ENCODE results near the gene C17orf58.
A peak's percentile ranks its signal among the peaks of the same experiment; 100 is the strongest.
"Not testable (repeated sequence)": the region's sequence is repeated elsewhere in the genome, so short reads cannot be mapped to it uniquely, and the experiment has no call there.

C17orf58 gene

DNA sequence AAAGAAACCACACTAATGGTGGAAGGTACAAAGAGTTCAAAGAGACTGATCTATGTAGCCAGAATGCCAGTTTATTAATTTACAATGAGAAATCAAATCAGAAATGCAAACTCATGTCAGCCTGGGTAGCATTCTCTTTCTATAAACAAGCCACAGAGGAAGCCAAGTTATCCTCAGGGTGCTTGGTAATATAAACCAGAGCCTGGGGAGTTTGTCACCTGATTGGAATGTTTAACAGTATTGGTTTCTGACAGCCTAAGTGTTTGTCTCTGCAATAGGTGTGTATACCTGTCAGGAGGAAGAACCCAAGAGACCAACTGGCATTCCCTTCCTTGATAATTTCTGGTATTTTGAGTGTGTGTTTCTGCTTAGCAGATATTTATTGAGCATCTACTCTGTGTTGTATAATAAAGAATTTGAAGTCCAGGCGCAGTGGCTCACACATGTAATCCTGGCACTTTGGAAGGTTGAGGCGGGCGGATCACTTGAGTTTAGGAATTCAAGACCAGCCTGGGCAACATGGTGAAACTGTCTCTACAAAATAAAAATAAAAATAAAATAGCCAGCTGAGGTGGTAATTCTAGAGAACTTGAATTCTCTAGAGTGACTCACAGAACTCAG, 3.1 kb upstream of the C17orf58 start:
- DNase-seq: peak; percentile 38

DNA sequence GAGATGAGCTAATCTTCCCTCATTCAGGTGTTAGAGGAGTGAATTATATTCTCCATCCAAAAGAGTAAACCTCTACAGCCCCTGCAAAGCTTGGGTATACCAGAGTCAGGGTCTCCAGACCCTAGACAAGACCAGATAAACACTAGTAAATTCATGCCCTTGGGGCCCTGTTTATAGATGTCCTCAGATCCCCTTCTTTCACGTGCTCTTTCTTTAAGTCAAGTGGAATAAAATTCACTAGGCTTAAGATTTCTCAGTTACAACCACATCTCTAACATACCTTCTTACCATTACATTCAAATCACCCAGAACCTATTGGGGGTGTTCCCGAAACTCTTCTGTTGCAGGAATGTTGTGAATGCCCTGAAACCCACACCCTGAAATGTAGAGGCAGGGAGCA, 2.2 kb upstream of the C17orf58 start:
- DNase-seq: peak; percentile 11

DNA sequence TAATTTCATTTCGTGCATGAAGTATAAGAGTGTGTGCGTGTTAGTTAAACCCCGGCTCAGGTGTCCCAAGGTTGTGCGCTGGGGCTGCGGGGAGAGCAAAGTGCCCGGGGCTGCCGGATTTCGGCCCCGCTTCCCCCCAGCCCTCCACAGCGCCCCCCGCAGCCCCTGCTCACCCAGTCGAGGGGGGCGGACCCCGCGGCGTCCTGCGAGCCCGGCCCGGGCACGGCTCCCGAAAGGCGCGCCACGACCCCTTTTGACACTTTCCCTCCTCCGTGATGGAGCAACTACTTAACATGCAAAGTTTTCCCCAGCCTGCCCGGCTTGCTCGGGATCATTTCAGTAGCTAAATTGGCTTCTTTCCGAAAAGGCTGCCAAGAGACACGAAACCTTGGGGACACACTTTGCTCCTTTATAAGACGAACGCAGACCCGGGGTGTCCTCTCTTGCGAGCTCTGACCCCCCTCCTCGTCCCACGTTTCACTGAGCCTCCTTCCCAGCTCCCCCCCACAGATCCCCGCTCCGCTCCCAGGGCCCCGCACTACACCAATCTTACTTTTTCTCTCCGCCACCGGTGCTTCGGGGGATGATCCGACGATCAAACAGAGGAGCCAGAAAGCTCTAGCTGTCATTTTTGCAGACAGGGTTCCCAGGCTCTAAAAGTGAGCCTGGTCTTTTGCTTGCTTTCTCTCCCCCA, 552 bp downstream of the C17orf58 start:
- DNase-seq: no peak

DNA sequence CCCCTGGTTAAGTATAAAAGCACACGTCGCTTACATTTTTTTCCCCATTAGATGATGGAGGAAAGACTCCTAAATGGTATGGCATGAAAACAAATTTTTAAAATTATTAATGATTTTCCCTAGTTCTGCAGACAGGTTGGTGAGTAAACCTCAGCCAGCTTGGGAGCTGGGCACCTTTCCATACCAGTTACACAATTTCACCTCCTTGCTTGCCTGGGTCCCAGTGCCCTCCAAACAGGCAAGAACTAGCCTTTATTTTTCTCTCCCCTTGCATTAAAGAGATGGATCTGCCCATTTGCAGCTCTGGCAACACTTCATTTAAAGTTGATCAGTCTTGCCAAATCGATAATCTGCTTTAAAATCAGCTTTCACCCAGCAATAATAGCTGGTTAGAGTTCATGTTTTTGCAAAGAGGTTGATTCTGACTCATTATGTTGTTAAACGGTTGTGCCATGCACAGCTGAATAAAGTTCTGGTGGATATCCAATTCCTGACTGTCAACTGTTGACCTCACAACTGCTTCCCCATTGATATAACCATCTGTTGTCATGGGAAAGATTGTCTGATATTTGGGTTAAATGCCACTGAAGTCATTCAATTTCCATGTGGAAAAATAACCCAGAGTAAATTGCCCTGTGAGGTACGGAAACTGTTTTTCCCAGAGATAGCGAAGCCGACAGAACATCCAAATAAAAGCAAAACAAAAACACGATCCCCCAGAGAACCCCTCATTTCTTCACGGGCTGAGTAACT, 1.3 kb downstream of the C17orf58 start:
- peak; percentile 68 for DNase-seq

DNA sequence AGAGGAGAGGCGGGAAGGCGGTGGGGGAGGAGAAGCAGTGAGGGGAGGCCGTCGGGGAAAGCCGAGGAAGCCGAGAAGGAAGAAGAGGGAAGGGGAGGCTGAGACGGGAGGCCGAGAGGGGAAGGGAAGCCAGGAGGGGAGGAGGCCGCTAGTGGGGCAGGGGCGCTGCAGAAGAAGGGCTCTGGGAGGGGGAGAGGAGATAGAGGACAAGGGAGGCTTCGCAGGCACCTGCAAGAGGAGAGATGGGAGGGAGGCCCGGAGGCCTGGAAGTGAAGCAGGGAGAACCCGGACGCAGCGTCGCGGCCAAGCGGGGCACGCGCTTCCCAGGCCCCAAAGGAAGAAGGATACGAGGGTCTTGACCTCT, 2.3 kb downstream of the C17orf58 start:
- no peak for DNase-seq

DNA sequence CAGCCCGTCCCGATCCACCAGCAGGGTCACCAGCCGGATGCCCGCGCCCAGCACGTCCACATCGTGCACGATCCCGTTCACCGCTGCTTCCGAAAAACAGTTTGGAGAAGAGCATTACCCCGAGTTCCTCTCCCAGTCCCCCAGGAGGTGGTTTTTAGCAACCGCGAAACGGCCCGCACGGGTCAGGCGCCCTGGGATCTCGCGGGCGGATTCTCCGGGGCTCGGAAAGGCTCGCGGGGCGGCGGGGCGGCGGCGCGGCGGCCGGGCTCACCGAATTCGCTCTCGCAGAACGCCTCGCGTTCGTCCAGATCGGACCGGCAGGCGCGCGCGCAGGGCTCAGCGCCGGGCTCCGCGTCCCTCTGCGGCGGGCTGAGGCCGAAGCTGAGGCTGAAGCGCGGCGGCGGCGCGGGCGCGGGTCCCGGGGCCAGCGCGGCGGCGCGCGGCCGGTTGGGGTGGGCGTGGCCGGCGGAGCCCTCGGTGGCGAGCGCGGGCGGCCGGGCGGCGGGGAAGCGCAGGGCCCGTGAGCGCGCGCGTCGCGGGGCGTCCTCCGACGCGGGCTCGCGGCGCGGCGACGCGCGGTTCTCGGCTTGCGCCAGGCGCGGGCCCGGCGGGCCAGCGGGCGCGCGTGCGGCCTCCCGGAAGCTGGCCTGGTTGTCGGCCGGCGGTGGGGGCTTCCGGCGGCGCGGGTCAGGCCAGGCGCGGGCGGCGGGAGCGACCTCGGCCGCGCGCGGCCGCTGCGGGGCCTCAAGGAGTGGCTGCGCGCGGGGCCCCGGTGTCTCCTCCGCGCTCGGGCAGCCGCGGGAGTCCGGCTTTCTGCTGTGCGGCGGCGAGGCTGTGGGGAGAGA, 2.9 kb downstream of the C17orf58 start:
- DNase-seq: peak; percentile 82

DNA sequence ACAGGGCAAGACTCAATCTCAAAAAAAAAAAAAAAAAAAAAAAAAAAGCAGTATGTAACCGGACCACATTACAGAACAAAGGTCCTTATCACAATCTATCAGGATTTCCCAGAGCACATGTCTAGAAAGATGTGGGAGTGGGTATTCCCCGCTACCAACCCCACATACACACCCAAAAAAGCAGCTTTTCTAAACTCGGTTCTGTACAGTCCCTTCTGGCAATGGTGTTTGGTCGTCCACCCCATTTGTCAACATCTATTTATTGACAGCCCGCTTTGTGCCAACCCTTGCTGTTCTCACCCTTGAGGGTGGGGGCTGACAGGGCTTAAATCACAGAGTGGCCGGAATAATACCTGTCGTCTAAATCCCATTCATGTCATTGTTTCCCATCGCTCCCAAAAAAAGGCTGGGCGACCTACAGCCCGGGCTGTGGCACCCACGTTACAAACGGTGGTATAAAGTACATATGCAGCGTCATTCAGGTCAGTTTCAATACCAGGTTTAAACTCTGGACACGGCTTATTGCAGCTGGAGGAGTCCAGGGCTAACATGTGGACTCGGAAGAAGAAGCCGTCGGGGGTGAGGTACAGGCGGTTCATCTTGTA, 3.6 kb downstream of the C17orf58 start:
- DNase-seq: no peak

DNA sequence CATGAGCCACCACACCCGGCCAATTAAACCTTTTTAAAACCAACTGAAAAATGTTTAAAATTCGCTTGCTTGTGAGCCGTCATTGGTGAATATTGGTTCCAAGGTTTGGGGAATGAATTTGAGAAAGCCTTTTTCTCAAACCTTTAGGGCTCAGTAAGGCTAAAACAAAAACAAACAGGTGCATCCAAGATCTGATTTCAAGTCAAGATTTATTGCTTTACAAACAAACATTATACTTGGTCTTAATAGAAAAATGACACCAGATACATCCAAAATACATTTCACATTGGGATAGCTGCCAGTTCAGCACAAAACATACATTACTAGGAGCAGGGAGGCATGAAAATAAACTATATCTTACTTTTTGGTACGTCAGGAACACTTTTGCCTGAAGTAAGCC, 5.4 kb downstream of the C17orf58 start:
- DNase-seq: no peak

DNA sequence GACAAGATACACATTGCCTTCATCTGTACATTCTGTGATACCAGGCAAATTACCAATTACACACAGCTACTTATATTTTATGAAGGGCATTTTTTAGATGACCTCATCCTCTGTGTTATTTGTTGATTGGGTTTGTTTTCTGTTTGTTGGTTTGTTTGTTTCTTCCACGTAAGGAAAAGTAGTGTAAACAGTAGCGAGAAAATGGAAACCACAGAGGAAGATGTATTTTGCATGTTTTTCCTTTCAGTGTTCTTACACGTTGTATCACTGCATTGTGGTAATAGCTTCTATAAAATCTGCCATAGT, 12.9 kb downstream of the C17orf58 start:
- DNase-seq: no peak

DNA sequence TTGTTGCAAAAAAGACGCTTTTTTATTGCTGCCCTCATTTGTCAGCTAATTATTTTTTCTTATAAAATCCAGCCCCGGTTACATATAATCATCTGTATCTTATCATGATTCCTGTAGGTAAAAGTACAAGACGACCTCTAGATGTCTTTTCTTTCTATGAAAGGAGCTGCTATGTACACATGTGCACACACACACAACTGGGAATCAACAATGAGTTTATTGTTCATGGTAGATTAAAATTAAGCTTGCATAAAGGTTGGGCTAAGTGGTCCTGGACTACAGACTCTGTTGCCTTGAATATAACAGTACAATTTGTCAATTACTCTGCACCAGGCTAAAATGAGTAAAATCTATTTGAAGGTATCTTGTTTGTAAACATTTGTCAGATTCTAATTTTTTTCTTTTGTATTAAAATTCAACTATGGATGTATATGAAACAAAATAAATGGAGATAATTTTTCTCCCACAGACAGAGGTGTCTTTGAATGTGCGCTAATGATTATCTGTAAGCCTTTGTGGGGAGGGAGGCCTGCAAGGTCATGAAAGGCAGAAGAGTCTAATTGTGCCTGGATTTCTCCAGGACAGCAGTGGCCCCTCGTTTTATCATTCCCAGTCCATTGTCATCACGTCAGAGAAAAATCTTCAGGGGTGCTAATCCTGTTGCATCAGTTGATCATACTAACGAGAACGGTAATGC, 13.4 kb downstream of the C17orf58 start:
- no peak for DNase-seq

DNA sequence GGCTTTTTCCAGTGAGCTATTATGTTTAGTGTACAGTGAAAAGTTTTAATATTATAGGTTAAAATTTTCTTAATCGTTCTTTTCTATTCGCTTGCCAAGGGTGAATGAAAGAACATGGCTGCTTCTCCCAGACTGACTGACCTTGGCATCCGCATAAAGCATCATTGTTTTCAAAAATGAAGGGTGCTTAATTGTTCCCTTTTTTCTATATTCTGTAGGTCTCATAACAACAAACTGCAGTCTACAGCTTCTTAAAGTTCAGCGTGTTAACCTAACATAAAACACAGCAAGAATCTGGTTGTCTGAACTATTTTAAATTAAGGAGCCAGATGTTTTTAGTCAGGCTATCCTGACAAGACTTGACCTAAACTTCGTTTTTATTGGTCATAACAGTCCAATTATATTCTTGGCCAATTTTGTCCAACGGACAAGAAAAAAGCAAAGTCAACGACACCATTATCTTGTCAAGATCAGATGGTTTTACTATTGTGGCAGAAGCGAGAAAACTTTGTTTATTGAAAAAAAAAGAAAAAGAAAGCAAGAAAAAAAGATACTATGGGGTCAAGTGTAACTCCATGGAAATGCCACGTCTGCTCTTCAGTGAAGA, 14.1 kb downstream of the C17orf58 start:
- no peak for DNase-seq

DNA sequence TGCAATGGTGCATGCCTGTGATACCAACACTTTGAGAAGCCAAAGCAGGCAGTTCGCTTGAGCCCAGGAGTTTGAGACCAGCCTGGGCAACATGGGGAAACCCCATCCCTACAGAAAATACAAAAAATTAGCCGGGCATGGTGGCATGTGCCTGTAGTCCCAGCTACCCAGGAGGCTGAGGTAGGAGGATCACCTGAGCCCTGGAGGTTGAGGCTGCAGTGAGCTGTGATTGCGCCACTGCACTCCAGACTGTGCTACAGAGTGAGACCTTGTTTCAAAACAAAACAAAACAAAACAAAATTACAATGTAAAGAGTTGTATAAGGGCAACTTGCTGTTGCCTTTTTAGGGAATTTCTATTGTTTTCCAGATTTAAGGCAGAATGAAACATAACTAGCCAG, 15.4 kb downstream of the C17orf58 start:
- DNase-seq: not testable (repeated sequence)

DNA sequence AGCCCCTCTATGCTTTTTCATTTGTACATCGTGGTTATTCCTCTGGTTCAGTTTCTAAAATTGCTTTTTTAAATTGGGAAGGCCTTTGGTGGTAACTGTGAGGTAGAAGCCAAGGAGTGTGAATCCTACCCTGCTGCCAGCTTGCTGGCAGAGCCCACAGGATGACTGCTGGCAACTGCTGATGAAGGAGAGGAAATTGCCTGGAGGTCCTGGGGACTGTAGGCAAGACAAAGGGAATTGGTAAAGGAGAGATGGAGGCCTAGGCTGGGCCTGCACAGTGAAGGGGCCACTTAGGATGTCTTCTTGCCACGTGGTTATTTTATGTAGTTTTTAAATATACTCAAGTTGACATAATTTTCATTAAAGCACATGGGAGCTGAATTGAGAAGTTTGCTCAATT, 15.8 kb downstream of the C17orf58 start:
- DNase-seq: no peak

DNA sequence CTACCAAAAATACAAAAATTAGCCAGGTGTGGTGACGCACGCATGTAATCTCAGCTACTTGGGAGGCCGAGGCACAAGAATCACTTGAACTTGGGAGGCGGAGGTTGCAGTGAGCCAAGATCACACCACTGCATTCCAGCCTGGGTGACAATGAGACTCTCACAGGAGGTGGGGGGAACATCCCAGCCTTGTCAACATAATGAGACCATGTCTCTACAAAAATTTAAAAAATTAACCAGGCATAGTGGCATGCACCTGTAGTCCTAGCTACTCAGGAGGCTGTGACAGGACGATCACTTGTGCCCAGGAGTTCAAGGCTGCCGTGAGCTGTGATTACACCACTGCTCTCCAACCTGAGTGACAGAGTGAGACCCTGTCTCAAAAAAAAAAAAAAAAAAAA, 20.0 kb downstream of the C17orf58 start:
- not testable (repeated sequence) for DNase-seq

DNA sequence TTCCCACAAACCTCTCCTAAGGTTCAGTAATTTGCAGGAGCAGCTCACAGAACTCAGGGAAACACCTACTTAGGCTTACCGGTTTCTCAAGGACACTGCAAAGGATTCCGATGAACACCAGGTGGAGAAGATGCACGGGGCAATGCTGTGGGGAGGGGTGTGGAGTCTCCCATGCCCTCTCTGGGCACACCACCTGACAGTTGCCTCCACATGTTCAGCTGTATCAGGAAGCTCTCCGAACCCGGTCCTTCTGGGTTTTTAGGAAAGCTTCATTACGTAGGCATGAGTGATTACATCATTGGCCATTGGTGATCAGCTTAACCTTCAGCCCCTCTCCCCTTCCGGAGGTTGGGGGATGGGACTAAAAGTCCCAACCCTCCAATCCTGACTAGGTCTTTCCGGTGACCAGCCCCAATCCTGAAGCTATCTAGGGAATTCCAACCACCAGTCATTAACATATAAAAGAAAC, 21.6 kb downstream of the C17orf58 start:
- DNase-seq: no peak

DNA sequence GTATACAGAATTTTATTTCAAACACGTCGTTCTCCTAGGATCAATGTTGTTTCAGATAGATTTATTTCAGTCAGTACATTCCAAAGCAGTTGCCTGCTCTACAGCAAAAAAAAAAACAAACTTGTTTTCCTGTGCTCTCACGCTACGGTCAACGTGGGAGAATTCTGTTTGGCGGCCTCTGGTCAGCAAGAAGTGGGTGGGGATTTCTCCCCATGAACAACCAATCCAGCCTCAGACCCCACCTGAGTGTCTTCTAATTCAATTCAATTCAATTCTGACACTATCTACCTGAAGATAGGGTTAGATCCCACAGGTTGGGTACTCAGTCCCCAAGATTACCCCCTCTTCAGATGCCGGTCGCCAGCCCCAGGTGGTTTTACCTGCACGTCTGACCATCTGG, 22.1 kb downstream of the C17orf58 start:
- DNase-seq: no peak

DNA sequence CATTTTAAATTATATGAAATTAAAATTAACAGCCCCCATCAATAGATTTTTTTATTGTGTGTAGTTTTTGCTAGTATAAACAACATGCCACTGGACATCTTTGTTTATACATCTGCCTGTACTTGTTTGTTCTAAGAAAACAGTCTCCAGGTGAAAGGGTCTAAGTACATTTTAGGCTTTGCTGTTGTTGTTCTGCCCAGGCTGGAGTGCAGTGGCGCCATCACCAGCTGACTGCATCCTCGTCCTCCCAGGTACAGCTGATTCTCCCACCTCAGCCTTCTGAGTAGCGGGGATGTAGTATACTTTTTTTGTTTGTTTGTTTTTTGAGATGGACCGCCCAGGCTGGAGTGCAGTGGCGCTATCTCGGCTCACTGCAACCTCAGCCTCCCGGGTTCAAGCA, 25.5 kb downstream of the C17orf58 start:
- DNase-seq: no peak

DNA sequence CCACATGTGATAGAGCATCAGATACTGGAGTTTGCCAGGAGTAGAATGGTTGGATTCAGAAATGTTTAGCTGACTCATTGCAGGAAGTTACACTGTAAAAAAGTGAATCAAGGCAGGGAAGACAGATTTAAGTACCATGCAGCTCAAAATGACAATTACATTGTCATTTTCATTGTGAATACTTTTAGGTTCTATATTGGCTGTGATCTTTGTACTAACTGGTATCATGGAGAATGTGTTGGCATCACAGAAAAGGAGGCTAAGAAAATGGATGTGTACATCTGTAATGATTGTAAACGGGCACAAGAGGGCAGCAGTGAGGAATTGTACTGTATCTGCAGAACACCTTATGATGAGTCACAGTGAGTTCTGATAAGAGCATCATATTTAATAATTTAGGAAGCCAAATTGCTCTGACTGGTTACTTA, 33.1 kb downstream of the C17orf58 start:
- peak; percentile 7 for DNase-seq

DNA sequence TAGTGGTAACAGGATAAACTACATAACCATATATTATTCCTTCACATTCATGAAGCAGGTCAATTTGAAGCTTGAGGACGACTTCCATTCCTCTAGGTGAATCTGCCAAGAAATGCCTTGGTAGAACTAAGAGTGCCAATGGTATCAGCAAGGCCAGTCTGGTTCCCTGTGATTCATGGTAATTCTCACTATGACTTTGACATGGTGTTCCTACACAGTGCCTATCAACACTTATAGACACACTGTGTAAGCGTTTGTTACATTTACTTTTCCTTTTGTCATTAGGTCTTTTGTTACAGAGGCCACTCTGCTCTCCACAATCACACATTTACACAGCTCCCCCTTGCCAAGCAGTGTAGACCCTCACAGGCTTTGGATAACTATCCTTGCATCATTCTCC, 34.1 kb downstream of the C17orf58 start:
- not testable (repeated sequence) for DNase-seq

DNA sequence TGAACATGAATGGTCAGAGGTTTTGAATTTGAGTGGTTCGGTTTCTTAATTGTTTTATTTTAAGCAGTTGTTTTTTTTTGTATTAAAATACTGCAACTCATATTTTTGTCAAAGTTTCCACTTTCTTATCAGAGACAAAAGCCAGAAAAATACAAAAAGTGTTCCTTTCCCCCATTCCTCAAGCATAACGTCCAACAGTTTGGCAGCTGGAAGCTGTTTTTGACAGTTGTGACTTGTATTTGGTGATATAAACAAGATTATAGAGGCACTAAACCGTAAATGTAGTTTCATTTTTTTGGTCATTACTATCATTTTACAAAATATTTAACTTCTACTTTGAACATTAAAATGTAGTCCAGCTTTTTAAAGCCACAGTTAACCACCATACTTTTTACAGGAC, 36.0 kb downstream of the C17orf58 start:
- not testable (repeated sequence) for DNase-seq

DNA sequence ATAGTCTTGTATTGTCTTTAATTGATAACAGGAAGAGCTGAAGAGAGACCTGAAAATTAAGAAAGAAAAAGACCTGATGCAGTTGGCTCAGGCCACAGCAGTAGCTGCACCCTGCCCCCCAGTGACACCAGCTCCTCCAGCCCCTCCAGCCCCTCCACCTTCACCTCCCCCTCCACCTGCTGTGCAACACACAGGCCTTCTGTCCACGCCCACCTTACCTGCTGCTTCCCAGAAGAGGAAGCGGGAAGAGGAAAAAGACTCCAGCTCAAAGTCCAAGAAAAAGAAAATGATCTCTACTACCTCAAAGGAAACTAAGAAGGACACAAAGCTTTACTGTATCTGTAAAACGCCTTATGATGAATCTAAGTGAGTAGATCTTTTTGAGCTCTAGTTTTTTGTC, 36.8 kb downstream of the C17orf58 start:
- no peak for DNase-seq

DNA sequence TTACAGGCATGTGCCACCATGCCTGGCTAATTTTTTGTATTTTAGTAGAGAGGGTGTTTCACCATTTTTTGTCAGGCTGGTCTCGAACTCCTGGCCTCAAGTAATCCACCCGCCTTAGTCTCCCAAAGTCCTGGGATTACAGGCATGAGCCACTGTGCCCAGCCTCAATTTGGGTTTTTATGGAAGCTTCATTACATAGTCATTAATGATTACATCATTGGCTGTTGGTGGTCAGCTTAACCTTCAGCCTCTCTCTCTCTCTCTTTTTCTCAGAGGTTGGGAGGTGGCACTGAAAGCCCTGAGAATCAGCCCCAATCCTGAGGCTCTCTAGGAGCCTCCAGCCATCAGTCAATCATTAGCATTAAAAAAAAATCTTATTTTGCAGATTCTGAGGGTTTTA, 45.3 kb downstream of the C17orf58 start:
- no peak for DNase-seq

All from NCI-H226 (cell line).